Omental fat pad (tissue), 4 donors: ENCODE data around the gene ASB2. TPM values are rescaled to one million over a fixed set of nuclear protein-coding genes. Genes with fewer than 3 reads are reported as not detected.

Source experiments
- ATAC-seq: fragments of 150-250 bp; one replicate; pipeline ENCODE4 v1.9.1; 2016; ENCODE audit warnings: mild to moderate bottlenecking, moderate library complexity; ENCODE audit not compliant: low FRiP score
- DNase-seq: peaks from one replicate; pipeline ENCODE4 v3.0.0-alpha.2; 2019; ENCODE audit warnings: low spot score
- total RNA-seq, 4 donors: library from RNA; depleted of rRNA; stranded (reverse); fragments of >200 nt; gene quantifications; one replicate each; pipeline ENCODE4 v1.1.0, GENCODE V29; 2016
- TF ChIP-seq, protein P1 (sequence below), 3 donors: fragments of 450-650 bp; IDR thresholded peaks; one replicate each; pipeline ENCODE4 v1.5.1; 2016 to 2017; ENCODE audit warnings: antibody characterized with exemption in 3 of 3, mild to moderate bottlenecking in 3 of 3, moderate library complexity in 2 of 3

ASB2 gene
- total RNA-seq, 4 donors from 2014 or later: 0.36 to 2.4 (median 0.56) TPM

GRCh38 chr14:93991212-93991611 lies 14.8 kb upstream of the ASB2 start:
- ATAC-seq (no peak), DNase-seq (no peak)
- TF ChIP-seq, protein P1, sequence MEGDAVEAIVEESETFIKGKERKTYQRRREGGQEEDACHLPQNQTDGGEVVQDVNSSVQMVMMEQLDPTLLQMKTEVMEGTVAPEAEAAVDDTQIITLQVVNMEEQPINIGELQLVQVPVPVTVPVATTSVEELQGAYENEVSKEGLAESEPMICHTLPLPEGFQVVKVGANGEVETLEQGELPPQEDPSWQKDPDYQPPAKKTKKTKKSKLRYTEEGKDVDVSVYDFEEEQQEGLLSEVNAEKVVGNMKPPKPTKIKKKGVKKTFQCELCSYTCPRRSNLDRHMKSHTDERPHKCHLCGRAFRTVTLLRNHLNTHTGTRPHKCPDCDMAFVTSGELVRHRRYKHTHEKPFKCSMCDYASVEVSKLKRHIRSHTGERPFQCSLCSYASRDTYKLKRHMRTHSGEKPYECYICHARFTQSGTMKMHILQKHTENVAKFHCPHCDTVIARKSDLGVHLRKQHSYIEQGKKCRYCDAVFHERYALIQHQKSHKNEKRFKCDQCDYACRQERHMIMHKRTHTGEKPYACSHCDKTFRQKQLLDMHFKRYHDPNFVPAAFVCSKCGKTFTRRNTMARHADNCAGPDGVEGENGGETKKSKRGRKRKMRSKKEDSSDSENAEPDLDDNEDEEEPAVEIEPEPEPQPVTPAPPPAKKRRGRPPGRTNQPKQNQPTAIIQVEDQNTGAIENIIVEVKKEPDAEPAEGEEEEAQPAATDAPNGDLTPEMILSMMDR (IDR thresholded peaks at IDR 0.05): no peak

DNA sequence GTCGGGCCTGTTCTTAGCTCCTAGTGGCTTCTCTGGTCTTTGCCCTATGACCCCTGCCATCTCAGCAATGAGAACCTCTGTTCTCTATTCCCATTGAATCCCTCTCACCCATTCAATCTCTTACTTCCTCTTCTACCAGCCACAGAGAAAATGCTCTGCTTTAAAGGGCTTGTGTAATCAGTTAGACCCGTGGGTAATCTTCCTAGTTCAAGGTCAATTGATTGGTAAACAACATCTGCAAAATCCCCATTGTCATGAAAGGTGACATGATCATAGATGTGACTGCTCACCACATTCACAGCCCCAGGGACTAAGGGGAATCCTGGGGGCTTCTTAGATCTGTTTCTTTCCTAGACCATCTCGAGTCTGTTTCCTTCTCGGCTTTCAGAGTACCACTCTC lies 13.6 kb upstream of the ASB2 start:
- DNase-seq: no peak
- no peak for ATAC-seq
- TF ChIP-seq, protein P1 (IDR thresholded peaks at IDR 0.05): no peak

DNA sequence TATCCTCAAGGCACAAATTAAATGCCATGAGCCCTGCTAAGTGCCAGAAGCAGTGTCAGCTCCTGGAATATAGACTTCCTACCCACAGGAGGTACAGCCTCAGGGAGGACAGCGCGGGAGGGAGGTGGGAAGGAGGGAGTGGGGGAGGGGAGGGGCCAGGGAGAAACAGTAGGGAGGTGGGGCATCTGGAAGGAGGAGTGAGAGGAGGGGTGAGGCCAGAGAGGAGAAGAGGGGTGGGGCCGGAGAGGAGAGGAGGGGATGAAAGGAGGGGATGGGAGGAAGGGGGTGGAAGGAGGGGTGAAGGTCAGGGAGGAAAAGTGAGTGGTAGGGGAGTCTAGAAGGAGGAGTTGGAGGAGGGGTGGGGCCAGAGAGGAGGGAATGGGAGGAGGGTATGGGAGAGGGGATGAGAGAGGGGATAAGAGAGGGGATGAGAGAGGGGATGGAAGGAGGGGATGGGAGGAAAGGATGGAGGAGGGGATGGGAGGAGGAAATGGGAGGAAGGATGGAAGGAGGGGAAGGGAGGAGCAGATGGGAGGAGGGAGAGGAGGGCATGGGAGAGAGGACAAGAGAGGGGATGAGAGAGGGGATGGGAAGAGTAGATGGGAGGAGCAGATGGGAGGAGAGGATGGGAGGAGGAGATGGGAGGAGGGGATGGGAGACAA lies 11.6 kb upstream of the ASB2 start:
- TF ChIP-seq, protein P1 (IDR thresholded peaks at IDR 0.05): no peak
- DNase-seq: no peak
- ATAC-seq: no peak

DNA sequence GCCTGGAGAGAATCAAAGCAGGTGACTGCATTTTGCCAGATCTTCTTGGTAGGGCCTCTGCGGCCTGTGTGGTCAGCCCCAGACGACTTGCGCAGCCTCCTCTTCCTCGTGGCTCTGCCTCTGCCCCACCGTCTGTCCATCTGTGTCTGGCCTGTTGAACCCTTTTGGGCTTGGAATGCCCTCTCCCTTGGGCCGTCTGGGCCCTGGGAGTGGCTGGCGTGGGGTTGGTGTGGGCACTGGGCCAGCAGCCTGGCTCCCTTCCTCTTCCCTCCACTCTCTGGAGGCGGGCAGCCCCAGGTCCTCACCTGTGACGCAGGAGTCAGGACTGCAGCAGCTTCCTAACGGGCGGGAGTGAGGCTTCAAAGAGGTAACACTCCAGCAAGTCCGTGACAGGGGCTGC lies 11.0 kb upstream of the ASB2 start:
- no peak for DNase-seq
- TF ChIP-seq, protein P1 (IDR thresholded peaks at IDR 0.05): no peak
- ATAC-seq: no peak

DNA sequence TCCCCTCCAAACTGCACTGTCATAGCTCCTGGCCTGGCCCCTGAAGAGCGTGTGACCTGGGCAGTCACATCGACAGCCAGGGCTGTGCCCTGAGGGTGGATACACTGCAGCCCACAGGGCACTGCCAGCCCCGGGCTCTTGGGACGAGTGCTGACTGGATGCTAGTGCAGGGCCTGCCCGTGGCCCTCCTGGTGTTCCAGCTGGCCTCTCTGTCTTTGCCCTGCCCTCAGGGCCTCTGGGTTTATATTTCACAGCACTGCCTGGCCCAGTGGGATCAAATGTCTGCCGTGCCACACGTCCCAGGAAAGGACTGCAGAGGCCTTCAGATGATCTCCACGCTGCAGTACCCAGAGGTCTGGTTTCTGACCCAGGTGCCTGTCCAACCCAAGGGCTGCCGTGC lies 10.6 kb upstream of the ASB2 start:
- TF ChIP-seq, protein P1 (IDR thresholded peaks at IDR 0.05): no peak
- no peak for ATAC-seq
- no peak for DNase-seq

DNA sequence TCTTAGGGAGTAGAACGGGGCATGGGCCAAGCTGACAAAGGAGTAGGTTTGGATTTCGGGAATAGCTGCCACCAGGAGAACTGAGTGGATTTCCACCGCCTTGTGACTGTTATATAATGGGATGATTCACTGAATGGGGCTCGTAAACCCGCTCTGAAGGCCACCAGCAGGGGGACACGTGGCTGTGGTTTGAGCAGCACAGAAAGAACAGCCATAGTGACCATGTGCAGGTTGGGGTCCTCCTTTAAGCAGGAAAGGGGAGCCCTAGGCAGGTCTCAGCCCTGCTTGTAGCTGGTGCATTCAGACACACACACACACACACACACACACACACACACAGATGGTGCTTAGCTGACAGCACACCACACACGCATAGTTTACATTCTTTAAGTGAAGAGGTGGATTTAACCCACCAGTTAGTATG lies 8.6 kb upstream of the ASB2 start:
- no peak for ATAC-seq
- TF ChIP-seq, protein P1 (IDR thresholded peaks at IDR 0.05): no peak
- DNase-seq: no peak

DNA sequence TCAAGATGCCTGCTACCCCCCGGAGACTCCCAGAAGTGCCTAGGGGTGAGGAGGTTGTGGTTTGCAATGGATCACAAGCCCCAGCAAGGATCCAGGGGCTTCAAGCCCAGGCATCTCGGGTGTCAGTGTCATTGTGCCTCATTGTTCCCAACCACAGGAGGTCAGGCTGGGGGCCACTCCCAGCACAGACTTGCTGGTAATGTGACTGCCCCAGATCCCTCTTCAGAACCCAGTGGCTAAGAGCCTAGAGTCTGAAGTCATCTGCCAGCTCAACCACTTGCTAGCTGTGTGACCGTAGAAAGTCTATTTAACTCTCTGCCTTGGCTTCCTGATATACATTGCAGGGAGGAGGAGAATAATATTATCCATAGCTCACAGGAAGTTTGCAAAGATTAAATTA lies 7.7 kb upstream of the ASB2 start:
- TF ChIP-seq, protein P1 (IDR thresholded peaks at IDR 0.05): no peak
- DNase-seq (no peak), ATAC-seq (no peak)
